HG03196 (cell line): ENCODE data around the gene CCDC149.
"Not testable (repeated sequence)": the region's sequence is repeated elsewhere in the genome, so short reads cannot be mapped to it uniquely, and the experiment has no call there.

Source experiments
- ATAC-seq: cut with Tn5 transposase; IDR thresholded peaks from one replicate; pipeline ENCODE4 v1.9.1; 2021; ENCODE audit not compliant: unreplicated experiment

CCDC149 gene

GRCh38 chr4:24917076-24917856 lies 4.4 kb upstream of the CCDC149 start:
- ATAC-seq = no peak

- no peak for ATAC-seq
Measured at GRCh38 chr4:24915121-24915922, 2.5 kb upstream of the CCDC149 start.

- no peak for ATAC-seq
Measured at GRCh38 chr4:24914460-24914859, 1.6 kb upstream of the CCDC149 start.

- no peak for ATAC-seq
Measured at GRCh38 chr4:24913119-24913485, 260 bp upstream of the CCDC149 start.

- no peak for ATAC-seq
Measured at GRCh38 chr4:24910499-24910898, 2.3 kb downstream of the CCDC149 start.

- ATAC-seq = not testable (repeated sequence)
Measured at GRCh38 chr4:24909606-24910005, 3.2 kb downstream of the CCDC149 start.

- no peak for ATAC-seq
Measured at GRCh38 chr4:24897639-24898038, 15.2 kb downstream of the CCDC149 start.

GRCh38 chr4:24896977-24897376 lies 15.9 kb downstream of the CCDC149 start:
- ATAC-seq = no peak

GRCh38 chr4:24896056-24896455 lies 16.8 kb downstream of the CCDC149 start:
- ATAC-seq = no peak

GRCh38 chr4:24895461-24895860 lies 17.4 kb downstream of the CCDC149 start:
- no peak for ATAC-seq

GRCh38 chr4:24894846-24895245 lies 18.0 kb downstream of the CCDC149 start:
- ATAC-seq = no peak

GRCh38 chr4:24894243-24894642 lies 18.6 kb downstream of the CCDC149 start:
- no peak for ATAC-seq

GRCh38 chr4:24892778-24893177 lies 20.1 kb downstream of the CCDC149 start:
- no peak for ATAC-seq

- ATAC-seq = no peak
Measured at GRCh38 chr4:24892278-24892677, 20.6 kb downstream of the CCDC149 start.

- ATAC-seq = no peak
Measured at GRCh38 chr4:24890561-24891126, 22.2 kb downstream of the CCDC149 start.

- ATAC-seq = no peak
Measured at GRCh38 chr4:24889991-24890390, 22.9 kb downstream of the CCDC149 start.

- no peak for ATAC-seq
Measured at GRCh38 chr4:24888475-24889344, 24.1 kb downstream of the CCDC149 start.

GRCh38 chr4:24887881-24888430 lies 24.9 kb downstream of the CCDC149 start:
- ATAC-seq = no peak

- ATAC-seq = no peak
Measured at GRCh38 chr4:24886596-24886995, 26.2 kb downstream of the CCDC149 start.

- no peak for ATAC-seq
Measured at GRCh38 chr4:24885342-24885741, 27.5 kb downstream of the CCDC149 start.

- ATAC-seq = no peak
Measured at GRCh38 chr4:24884902-24885301, 27.9 kb downstream of the CCDC149 start.
